ENCODE data around the gene OR6S1. TPM values are rescaled to one million over a fixed set of nuclear protein-coding genes. Genes with fewer than 3 reads are reported as not detected.

The OR6S1 gene
- polyA plus RNA-seq, 1 of the 3 experiments (the other 2 are of a cell fraction) = not detected

GRCh38 chr14:20632831-20633691, 8.4 kb downstream of the OR6S1 start:
- peak overlapping the region; percentile 93 for H3K4me2 ChIP-seq
- H3K79me2 ChIP-seq (ENCODE audit: insufficient read depth) = no peaks in the 10 kb centered on the region
- no peaks in the 10 kb centered on the region for H3K9me3 ChIP-seq
- CTCF ChIA-PET = interaction anchor here (1.5 kb wide), 1 partner anchor 24 kb away, joined by 8 read pairs; no protein-coding TSS in a partner anchor
- peaks cover 0 to 19% of the 10 kb centered on the region in 2 experiments; a peak in 2 of 4 replicates for H3K4me1 ChIP-seq (ENCODE audit: control insufficient read depth in 1 of 2, insufficient read depth in 2 of 2, low read depth in 1 of 2, low read length in 1 of 2)
- no peaks in the 10 kb centered on the region for H3K9me2 ChIP-seq
- H3K27me3 ChIP-seq (ENCODE audit: insufficient read depth) = peaks cover 32% of the 10 kb centered on the region; the same call in 1 of the 2 replicates
- peaks cover 7% of the 10 kb centered on the region for H4K20me1 ChIP-seq (ENCODE audit: insufficient read depth)
- no peak overlapping the region for H3K9ac ChIP-seq
- TF ChIP-seq POLR2AphosphoS5 (IDR thresholded peaks at IDR 0.05; ENCODE audit: low read depth, low read length) = no peak
- TF ChIP-seq NFIC (IDR thresholded peaks at IDR 0.05; ENCODE audit: borderline replicate concordance) = no peak; the same call in 1 of the 2 replicates
- peak; percentile 39; the same call in 1 of the 2 replicates for TF ChIP-seq REST (IDR thresholded peaks at IDR 0.05; ENCODE audit: low read depth, low read length)
- TF ChIP-seq RCOR1 (IDR thresholded peaks at IDR 0.05; ENCODE audit: low read length) = no peak
- TF ChIP-seq GATA2 (CRISPR knock-in tag; IDR thresholded peaks at IDR 0.05) = no peak
- no peak; the same call in 1 of the 2 replicates for TF ChIP-seq TAF1 (IDR thresholded peaks at IDR 0.05; ENCODE audit: borderline replicate concordance, low read depth, low read length)
- TF ChIP-seq, protein P1, sequence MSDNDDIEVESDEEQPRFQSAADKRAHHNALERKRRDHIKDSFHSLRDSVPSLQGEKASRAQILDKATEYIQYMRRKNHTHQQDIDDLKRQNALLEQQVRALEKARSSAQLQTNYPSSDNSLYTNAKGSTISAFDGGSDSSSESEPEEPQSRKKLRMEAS (IDR thresholded peaks at IDR 0.05; ENCODE audit: low read depth) = 0 out of 2 replicates have a peak, but pooled peaks have one; percentile 36
- TF ChIP-seq MXI1 (IDR thresholded peaks at IDR 0.05; ENCODE audit: low read depth, low read length) = no peak
- TF ChIP-seq, protein P2, sequence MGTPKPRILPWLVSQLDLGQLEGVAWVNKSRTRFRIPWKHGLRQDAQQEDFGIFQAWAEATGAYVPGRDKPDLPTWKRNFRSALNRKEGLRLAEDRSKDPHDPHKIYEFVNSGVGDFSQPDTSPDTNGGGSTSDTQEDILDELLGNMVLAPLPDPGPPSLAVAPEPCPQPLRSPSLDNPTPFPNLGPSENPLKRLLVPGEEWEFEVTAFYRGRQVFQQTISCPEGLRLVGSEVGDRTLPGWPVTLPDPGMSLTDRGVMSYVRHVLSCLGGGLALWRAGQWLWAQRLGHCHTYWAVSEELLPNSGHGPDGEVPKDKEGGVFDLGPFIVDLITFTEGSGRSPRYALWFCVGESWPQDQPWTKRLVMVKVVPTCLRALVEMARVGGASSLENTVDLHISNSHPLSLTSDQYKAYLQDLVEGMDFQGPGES (IDR thresholded peaks at IDR 0.05; ENCODE audit: low read depth, low read length) = no peak
- 0 out of 2 replicates have a peak, but pooled peaks have one; percentile 62 for TF ChIP-seq TEAD4 (IDR thresholded peaks at IDR 0.05; ENCODE audit: borderline replicate concordance, insufficient read depth)
- TF ChIP-seq ELF1 (IDR thresholded peaks at IDR 0.05) = no peak
- no peak for TF ChIP-seq SMC3 (IDR thresholded peaks at IDR 0.05; ENCODE audit: low read depth, low read length)
- TF ChIP-seq RAD21 (IDR thresholded peaks at IDR 0.05; ENCODE audit: low read length) = no peak
- TF ChIP-seq SIN3A (IDR thresholded peaks at IDR 0.05; ENCODE audit: borderline replicate concordance, low read depth, low read length) = no peak
- no peak for TF ChIP-seq CHD2 (IDR thresholded peaks at IDR 0.05; ENCODE audit: low read length, partially characterized antibody)
- TF ChIP-seq FOSL2 (IDR thresholded peaks at IDR 0.05; ENCODE audit: borderline replicate concordance, low read depth) = peak; percentile 31; the same call in 1 of the 2 replicates
- TF ChIP-seq TCF12 (IDR thresholded peaks at IDR 0.05) = no peak
- TF ChIP-seq RXRA (IDR thresholded peaks at IDR 0.05; ENCODE audit: borderline replicate concordance, low read depth) = peak; percentile 69; the same call in 1 of the 2 replicates
- WGBS (ENCODE audit: low lambda C conversion rate) = 12% methylated on average over 45 of the region's 45 CpGs
- peaks cover 16% of the 10 kb centered on the region for H3F3A ChIP-seq (replicated peaks; ENCODE audit: insufficient read depth)
- H3K27ac ChIP-seq (ENCODE audit: low read depth in 2 of 2, low read length in 1 of 2) = no peak overlapping the region
- H2AFZ ChIP-seq (ENCODE audit: low read depth) = no peak overlapping the region
- peak; percentile 43 for DNase-seq
- POLR2A ChIA-PET = no interaction called here
- H3K4me3 ChIP-seq (ENCODE audit: low read depth in 2 of 2, low read length in 1 of 2) = peak overlapping the region; percentile 51 to 62
- no peaks in the 10 kb centered on the region for H3K36me3 ChIP-seq (replicated peaks in 1 of 2; ENCODE audit: control insufficient read depth in 1 of 2, insufficient read depth in 2 of 2, low read length in 1 of 2)
